NCI-H446 treated with DMSO at 0.1 percent for 48 hours (cell line): Measurements from ENCODE around the gene TECTA.
"Not testable (repeated sequence)": the region's sequence is repeated elsewhere in the genome, so short reads cannot be mapped to it uniquely, and the experiment has no call there.

Experiments
- DNase-seq: peaks from one replicate; lab custom pipeline; 2025; lab: John Stamatoyannopoulos, UW

TECTA gene

DNA sequence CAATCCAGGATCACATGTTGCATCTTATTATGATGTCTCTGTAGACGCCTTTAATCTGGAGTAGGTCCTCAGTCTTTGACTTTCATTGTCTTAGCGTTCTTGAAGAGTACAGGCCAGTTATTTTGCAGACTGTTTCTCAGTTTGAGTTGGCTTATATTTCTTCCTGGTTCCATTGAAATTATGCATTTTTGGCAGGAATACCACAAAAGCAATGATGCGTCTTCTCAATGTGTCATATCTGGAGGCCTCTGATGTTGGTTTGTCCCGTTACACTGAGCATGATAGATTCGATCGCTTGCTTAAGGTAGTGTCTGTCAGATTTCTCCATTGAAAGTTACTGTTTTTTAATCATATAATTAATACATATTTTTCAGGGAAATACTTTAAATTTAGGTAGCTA, 30.6 kb downstream of the TECTA start:
- DNase-seq = no peak

DNA sequence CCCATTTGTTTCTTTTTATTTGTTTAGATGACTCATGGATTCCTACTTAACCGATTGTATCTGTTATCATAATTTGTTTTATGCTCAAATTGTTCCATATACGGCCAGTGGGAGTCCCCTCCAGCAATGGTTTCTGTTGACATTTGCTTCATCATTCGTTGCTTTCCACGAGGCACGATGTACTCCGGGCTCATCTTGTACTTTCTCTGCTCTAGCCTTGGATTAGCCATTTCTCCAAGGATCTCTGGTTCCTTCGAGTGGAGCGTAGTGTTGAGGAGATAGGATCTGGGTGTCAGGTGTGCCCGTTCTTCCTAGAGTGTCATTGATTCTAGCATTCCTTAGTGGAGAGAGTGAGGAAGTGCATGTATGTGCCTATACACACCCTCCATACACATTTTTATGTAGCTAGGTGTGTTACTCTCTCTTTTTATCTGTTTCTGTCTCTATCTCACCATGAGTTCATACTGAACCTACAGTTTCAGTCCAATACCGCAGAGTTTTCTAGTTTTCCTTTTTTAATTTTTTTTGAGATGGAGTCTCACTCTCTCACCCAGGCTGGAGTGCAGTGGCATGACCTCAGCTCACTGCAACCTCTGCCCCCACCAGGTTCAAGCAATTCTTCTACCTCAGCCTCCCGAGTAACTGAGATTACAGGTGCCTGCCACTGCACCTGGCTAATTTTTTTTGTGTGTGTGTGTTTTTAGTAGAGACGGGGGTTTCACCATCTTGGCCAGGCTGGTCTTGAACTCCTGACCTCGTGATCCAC, 31.4 kb downstream of the TECTA start:
- DNase-seq = no peak

DNA sequence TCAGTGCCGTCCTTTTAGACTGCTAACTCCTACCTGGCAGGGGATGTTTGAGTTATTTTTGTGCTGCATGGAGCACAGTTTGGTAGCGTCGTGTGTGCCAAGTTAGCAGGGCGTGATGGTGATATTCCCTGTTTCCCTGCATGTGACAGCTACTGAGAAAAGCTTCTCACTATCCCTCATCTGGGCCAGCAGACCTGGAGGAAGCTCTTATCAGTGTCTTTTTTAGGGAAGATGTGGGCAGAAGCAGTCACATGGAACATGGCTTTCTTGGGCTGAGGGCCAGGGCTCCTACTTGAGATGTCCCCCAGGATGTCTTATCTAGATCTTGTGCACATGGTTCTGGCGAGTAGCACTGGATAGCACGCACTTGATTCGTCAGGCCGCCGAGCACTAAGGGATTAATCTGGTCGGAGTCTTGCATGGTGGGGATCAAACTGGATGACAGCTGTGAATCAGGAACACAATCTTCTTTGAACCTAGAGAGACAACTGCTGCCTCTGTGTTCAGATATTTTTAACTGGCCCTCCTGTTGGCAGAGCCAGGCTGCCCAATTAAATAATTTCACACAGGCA, 33.8 kb downstream of the TECTA start:
- DNase-seq = no peak

DNA sequence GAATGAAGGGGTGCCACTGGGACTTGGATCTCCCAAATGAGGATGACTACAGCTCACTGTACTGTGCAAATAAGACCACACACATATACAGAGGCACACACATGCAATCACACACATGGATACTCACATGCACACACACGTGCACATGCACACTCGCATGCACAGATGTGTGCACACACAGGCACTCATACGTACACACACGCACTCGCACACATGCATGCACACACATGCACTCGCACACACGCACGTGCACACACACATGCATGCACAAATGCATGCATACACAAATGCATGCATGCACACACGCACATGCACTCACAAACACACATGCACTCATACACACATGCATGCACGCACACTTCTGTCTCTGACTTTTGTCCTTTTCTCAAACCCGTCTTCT, 36.0 kb downstream of the TECTA start:
- DNase-seq = no peak

DNA sequence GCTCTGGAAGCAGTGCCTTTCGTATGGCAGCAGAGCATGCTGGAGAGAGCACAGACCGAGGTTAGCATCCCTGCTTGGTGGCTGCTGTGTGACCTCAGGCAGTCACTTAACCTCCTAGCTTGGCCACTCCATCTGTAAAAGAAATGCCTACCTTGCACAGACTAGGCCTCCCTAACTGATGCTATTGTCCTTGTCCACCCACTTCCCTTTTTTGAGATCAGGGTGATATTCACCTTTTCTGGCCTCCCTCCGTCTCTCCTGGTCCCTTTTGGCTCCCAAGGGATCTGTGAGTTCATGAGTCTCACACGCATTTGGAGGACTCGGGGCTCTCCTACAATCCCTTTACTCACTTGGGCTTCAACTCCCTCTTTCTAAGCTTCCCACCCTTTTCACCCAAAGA, 37.2 kb downstream of the TECTA start:
- no peak for DNase-seq

DNA sequence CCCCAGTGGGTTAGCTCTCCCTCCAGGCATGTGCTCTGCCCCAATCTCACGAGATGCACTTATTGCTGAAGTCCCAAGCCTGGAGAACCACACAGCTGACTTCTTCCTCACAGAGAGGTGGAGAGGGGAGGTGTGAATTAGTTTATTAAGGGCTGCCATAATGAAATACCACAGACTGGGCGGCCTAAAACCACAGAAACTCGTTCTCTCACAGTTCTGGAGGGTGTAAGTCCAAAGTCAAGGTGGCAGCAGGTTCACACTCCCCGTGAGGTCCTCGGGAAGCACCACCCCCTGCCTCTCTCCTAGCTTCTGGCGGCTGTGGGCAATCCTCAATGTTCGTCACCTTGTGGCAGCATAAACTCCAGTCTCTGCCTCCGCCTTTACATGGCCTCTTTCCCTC, 39.3 kb downstream of the TECTA start:
- no peak for DNase-seq

DNA sequence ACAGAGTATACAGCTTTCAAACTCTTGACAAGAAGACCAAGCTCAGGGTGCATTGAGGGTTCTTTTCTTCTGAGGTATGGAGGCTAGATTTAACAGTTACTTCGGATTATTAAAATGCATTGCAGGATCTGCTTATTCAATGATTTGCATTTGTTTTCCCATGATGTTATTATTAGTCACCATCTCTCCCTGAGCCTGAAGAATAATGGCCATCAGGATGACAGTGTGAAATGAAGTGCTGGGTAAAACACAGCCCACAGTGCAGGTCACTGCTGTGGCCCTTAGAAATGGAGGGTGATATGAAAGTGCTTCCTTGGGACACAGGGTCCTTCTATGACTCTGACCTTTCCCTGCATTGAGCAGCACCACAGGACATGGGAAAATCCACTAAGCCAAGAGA, 40.0 kb downstream of the TECTA start:
- DNase-seq = no peak

DNA sequence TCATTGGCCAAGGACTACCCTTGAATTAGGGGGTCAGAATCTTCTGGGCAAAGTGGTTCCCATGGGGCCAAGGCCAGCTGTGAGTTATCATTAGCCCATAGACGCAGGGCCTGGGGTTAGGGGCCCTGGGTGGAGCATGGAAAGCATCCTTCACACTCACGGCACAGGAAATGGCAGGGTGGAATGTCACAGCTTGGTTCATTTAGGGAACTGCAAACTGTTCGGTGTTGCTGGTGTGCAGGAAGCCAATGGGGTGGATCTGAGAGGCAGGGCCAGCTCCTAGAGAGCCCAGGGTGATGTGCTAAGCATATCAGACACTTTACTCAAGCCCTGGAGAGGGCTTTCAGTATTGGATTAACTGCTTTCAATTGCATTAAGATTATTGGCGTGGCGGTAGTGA, 42.9 kb downstream of the TECTA start:
- no peak for DNase-seq

DNA sequence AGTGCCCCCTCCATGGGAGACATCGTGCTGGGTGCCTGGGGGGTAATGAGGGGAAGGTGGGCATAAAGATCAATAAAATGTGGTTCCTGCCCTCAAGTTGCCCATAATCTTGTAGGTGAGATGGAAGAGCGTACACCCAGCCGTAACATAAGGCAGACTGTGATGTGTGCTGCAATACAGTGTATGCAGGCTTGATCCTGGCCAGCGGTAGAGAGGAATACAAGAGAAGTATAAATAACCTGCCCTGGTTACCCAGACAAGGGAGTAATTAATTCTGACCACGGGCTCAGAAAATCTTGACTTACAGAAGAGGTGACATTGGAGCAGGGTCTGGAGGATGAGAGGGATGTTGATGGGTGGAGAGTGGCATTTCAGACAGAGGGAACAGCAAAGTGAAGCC, 43.7 kb downstream of the TECTA start:
- no peak for DNase-seq

DNA sequence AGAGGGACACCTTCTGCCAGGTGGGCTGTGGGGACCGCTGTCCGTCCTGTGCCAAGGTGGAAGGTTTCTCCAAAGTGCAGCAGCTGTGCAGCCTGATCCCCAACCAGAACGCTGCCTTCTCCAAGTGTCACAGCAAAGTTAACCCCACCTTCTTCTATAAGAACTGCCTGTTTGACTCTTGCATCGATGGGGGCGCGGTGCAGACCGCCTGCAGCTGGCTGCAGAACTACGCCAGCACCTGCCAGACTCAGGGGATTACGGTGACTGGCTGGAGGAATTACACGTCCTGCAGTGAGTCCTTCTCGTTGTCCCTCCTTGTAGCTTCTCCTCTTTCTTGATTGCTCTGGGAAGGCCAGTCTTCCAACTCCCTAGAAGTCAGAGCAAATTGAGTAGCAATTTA, 44.8 kb downstream of the TECTA start:
- no peak for DNase-seq

DNA sequence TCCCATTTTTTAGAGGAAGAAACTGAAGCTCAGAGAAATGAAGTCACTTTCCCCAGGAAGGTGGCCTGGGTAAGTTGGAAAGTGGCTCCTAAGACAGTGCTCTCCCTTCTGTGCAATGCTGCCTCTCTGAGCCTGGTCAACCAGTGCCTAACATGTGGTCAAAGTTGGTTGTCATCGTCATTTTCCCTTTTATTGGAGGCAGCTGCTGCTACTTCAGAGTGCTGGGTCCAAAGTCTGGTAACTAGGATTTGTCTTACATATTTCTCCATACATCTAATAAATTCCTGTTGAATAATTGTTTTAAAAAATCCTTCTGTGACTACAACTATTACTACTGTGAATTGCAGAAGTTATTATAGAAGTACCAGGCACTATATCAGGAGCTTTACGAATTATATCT, 48.1 kb downstream of the TECTA start:
- no peak for DNase-seq

DNA sequence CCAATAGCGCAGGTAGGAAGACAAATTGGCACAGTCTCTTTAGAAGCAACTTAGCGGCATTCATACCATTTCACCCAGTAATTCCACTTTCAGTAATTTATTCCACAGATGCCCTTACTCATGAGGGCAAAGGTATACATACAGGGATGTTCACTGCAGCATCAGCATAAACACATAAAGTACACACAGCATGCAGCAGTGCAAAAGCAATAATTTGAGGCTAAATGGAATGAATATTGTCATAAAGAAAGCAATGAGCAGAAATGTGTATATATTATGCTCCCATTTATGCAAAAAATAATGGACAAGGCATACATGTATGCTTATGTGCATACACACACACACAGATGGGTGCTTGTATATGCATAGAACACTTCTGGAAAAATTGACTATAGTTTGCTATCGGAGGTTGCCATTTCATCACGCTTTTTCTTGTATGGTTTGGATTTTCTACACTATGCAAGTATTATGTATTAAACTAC, 50.2 kb downstream of the TECTA start:
- no peak for DNase-seq

DNA sequence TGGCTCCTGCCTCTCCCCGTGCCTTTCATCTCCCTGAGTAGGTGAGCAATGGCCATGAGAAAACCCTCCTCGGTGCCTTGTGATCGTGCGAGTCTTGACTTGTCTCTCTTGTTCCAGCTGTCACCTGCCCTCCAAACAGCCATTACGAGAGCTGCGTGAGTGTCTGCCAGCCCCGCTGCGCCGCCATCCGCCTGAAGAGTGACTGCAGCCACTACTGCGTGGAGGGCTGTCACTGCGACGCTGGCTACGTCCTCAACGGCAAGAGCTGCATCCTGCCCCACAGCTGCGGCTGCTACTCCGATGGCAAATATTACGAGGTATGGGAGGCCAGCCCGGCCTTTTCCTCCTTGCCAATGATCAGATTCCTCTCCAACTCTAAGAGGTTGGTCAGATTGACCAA, 51.7 kb downstream of the TECTA start:
- no peak for DNase-seq

DNA sequence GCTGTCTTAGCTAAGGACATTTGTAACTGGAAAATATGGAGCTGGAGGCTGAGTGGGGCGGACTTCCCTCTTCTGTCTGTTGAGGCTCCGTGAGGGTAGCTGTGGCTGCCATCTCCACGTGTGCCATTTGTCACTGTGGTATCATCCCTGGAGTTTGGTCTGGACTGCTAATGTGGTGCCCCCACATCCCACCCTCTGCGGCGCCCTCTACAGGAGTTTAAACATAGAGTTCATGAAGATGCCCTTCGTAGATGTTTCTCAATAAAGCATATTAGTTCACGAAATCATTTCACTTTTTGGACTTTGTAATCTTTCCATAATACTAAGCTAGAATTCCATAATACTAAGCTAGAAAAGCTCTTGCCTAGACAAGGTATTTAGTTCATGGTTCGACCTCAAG, 52.4 kb downstream of the TECTA start:
- DNase-seq = no peak

DNA sequence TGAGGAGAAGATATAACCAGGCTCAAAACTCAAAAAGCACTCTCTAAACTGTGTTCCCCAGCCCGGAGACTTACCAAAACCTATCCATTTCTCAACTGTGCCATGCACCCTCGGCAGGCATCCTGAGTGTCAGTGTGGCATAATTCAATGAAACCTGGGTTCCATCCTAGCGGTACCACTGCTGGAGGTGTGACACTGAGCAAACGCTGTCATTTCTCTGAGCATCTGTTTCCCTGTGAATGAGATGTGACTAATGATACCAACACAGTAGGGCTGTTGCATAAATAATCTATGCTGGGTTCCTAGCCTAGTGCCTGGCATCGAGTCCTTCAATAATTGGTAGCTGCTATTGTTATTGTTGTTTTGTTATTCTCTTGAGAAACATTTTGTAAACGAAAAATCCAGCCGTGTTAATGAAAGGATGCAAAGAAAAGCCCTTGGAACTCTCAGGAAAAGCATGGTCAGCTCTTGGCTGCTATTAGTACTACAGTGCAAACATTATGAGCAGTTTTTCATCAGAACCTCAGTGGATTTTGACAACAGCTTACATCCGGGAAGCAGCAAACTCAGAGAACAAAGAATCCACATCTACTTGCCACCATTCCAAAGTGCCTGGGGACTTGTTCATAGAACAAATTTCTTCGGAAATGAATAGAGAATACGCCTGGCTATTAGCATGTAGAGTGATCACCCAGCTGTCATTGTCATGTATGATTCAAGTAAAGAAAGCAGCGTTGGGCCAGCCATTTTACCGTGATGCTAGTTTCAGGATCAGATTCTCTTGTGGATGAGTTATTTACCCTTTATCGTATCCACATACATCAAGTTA, 53.7 kb downstream of the TECTA start:
- DNase-seq = no peak

DNA sequence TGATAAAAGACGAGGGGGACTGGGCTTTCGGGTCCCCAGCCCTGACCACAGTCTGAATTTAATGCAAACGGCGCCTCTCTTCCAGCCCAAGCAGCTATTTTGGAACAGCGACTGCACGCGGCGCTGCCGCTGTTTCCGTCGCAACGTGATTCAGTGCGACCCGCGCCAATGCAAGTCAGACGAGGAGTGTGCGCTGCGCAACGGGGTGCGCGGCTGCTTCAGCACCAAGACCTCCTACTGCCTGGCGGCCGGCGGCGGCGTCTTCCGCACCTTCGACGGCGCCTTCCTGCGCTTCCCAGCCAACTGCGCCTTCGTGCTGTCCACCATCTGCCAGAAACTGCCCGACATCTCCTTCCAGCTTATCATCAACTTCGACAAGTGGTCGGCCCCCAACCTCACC, 56.7 kb downstream of the TECTA start:
- no peak for DNase-seq

DNA sequence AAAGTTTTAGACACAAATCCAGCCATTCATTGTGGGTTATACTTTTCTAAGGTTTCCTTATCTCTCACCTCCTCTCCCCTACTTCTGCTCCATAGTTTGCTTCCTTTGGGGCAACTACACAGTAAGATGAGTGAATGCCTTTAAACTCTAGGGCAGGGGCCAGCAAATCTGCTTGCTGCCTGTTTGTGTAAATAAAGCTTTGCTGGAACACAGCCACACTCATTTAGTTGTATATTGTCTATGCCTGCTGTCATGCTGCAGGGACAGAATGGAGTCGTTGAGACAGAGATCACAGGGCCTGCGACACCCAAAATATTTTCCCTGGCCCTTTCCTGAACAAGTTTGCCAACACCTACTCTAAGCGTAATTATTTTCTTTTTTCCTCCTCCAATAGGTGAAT, 58.7 kb downstream of the TECTA start:
- DNase-seq = no peak

DNA sequence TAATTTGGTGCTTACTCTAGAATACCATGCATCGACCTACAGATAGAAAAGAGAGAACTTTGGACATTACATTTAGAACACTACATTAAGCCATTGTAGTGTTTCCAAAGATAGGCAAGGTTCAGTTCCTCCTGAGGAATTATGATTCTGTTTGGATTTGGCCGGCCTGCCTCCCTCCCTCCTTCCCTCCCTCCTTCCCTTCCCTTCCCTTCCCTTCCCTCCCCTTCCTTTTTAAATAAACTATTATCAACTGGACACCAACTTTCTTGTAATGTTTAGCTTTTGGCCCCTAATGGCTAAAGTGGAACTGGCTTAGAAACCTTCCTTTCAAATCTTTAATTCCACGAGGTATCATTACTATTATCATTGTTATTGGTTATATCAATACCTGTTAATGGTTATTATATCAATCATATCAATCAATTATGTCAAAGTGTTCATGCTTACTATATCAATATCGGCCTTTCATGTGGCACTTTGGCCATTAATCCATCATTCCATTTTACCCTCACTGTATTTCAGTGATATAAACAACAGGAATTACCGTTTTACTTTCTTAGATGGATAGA, 60.4 kb downstream of the TECTA start:
- DNase-seq = no peak

DNA sequence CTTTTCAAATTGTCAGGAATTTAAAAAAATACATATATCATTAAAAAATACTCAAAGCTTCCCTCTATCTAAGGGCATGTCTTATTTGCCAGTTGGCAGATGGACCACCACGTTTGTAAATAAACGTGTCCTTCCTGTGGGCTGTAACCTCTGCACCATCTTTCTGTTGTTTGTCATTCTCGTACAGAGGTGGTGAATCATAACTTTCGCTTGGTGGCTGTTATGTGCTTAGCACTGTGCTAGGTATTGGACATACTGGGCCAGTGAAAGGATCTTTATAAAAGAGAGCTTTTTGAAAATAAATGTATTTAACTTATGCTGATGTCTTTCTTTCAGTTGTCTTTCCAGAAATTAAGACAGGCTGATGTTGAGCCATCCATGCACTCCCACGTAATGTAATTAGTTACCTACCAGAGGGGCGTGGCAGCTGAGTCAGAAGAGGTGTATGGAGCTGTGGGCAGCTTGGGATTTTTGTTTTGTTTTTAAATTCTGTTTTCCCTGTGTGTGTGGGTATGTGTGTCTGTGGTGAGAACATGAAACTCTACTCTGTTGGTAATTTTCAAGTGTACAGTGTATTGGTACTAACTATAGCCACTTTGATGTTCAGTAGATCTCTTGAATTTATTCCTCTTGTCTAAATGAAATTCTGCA, 62.7 kb downstream of the TECTA start:
- no peak for DNase-seq

DNA sequence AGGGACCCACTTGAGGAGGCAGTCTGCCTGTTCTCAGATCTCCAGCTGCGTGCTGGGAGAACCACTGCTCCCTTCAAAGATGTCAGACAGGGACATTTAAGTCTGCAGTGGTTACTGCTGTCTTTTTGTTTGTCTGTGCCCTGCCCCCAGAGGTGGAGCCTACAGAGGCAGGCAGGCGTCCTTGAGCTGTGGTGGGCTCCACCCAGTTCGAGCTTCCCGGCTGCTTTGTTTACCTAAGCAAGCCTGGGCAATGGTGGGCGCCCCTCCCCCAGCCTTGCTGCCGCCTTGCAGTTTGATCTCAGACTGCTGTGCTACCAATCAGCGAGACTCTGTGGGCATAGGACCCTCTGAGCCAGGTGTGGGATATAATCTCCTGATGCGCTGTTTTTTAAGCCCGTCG, 76.6 kb downstream of the TECTA start:
- DNase-seq = not testable (repeated sequence)

DNA sequence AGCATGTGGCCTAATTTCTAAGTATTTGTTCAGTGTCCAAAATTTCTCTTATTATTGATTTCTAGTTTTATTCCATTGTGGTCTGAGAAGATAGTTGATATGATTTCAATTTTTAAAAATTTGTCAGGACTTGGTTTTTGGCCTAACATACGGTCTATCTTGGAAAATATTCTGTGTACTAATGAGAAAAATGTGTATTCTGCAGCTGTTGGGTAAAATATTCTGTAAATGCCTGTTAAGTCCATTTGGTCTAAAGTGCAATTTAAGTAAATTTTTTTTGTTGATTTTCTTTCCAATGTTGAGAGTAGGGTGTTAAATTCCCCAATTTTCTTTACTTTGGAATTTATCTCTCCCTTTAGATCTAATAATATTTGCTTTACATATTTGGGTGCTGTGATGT, 78.3 kb downstream of the TECTA start:
- DNase-seq = no peak

DNA sequence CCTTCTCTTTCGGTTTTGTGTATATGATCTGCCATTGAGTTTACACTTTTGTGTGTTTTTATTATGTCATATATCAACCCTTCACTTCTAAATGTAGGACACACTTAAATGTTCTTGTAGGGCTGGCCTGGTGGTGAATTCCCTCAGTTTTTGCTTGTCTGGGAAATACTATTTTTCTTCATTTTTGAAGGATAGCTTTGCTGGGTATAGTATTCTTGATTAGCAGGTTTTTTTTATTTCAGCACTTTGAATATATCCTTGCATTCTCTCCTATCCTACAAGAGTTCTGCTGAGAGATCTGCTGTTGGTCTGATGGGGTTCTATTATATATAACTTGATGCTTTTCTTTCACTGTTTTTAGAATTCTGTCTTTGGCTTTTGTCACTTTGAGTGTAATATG, 79.1 kb downstream of the TECTA start:
- no peak for DNase-seq
